HG02840 (cell line): ENCODE data around the gene BICD1.

ENCODE experiments used
- ATAC-seq: cut with Tn5 transposase; IDR thresholded peaks from one replicate; pipeline ENCODE4 v1.9.1; 2021; ENCODE audit warnings: mild to moderate bottlenecking, moderate library complexity, moderate number of reproducible peaks; ENCODE audit not compliant: unreplicated experiment, low FRiP score

BICD1 gene

DNA sequence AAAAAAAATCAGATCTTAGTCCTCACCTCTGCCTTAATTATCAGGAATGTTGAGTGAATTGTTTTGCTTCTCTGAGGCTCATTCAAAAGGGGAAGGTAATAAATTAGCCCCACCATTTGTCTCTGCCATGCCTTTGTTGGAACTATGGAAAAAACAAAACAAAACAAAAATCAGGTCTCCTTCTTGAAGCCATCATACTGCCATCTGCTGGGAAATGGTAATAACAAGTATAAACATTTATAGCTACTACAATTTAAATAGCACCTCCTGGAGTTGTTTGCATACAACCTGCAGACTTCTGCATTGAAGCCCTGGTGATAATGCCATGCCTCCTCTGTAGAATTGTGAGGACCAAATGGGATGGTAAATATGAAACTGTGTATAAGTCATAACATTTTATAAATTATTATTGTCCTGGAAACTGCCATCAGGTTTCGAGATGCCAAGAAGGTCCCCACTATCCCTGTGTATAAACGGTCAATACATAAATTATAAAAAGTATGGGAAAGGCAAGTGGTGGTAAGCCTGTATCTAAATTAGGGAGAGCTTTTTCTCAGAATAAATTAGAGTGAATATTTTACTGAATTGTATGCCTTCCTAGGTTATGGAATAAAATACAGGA lies 205.5 kb downstream of the BICD1 start:
- ATAC-seq = no peak

DNA sequence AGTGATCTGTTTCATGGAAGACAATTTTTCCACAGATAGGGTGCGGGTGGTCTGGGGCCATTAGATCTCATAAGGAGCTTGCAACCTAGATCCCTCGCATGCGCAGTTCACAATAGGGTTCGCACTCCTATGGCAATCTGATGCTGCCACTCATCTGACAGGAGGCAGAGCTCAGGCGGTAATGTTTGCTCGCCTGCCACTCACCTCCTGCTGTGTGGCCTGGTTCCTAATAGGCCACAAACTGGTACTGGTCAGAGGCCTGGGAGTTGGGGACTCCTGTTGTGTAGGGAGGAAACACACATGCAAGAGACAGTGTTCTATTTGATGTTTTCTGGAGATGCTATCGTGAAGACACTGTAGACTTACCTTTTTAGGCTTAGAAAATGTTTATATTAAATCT lies 215.7 kb downstream of the BICD1 start:
- ATAC-seq = no peak

DNA sequence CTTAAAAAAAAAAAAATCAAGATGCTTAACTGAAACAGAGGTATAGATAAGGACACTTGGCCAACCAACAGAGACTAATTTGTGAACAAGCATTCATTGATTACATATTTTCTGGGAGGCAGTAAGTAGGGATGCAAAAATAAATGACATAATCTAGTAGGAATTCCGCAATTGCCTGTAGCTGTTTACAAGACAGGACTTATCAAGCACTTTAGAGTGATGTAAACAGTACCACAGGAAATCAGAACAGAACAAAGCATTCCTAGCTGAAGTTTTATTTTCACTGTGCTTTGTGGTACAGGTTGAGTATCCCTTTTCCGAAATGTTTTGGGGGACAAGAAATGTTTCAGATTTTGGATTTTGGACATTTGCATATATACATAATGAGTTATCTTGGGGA lies 224.5 kb downstream of the BICD1 start:
- no peak for ATAC-seq

DNA sequence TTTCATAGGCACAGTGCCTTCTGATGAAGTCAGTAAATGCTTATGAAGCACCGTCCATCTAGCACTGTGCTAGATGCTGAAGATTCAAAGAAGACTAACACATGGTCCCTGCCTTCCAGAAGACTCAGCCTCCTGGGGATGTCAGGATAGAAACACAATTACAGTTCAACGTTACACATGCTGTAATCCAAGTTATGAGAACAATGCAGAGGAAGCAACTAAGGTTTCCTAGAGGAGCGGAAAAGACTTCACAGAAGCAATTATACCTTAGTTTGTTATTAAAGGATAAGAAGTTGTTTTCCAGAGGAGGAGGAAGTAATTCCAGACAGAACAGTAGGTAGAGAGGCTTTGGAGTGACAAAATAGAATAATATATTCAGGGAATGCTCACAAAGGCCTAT lies 225.8 kb downstream of the BICD1 start:
- no peak for ATAC-seq

DNA sequence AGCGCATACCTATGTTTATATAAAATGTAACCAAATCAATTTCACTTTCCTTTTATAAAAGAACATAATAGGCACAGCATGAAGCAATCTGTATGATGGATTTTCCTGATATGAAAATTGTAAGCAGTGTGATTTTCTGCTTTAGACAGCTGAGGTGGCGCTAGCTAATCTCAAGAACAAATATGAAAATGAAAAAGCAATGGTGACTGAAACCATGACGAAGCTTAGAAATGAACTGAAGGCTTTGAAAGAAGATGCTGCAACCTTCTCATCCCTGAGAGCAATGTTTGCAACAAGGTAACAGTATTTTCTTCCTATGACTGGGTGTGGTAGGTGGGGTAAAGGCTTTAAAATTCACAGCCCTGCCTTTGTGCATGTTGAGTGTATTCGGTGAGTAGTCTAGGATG lies 227.7 kb downstream of the BICD1 start:
- ATAC-seq = no peak

DNA sequence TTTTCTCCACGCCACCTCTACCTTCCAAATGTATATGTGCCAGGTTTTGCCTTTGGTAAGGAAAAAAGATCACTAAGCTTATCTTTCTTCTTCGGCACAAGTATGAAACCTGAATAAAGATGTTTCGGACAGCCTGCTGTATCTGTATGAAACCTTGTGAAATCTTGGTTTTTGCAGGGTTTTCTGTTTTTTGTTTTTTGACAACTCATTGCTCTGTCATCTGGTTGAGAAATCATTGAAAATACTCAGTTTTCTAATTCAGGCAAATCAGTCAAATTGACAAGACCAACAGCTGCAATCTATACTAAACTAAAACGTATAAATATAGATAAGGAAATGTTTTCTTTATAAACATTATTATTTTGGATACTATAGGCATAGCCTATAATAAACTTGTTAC lies 229.6 kb downstream of the BICD1 start:
- no peak for ATAC-seq

DNA sequence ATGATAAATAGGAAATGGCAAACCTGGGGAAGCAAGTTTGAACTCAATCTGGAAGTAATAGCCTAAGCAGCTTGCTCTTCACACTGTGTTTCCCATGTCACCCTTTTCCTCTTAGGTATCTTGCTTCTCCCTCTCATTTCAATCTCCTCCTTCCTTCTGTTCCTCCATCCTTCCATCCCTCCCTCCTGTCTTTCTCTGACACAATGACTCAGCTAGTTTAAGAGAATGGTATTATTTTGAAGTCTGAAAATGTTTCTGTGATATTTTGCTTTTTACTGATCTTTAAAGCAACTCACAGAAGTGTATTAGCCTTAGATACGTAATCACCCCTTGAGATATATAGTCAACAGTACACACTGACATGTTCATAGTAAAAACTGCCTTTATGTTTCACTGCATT lies 236.8 kb downstream of the BICD1 start:
- no peak for ATAC-seq

DNA sequence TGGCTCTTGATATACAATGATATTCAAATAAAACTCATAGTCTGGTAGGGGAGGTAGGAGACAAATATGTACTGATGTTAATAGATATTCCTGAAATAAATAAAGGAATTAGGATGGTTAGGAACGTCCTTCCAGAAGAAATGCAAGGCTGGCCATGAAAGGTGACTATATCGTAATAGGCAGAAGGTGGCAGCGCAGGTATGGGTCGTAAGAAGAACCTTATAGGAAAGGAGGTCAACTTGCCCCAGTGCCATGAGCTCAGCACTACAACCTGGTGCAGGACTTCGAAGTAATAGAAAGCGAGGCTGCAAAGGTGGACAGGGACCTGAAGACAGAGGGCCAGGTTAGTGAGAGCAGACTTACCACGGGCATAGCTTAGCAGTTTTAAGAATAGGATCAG lies 237.4 kb downstream of the BICD1 start:
- ATAC-seq = no peak

DNA sequence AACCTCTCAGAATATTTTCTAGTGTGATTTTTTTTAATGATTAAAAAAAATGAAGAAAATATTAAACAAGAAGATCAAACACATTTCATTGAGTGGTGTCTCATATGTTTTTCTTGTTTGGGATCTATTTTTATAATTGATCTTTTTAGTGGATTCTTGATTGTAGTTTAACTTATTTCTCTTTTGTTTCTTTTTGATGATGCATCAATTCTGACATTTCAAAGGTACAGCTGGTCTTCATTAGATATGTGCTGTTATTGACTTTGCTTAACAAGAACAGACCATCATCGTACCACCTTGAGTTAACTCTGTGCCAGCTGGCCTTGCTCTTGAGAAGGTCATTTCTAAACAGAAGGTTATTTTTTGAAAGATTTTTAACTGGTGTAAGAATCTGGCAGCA lies 246.9 kb downstream of the BICD1 start:
- ATAC-seq = no peak

DNA sequence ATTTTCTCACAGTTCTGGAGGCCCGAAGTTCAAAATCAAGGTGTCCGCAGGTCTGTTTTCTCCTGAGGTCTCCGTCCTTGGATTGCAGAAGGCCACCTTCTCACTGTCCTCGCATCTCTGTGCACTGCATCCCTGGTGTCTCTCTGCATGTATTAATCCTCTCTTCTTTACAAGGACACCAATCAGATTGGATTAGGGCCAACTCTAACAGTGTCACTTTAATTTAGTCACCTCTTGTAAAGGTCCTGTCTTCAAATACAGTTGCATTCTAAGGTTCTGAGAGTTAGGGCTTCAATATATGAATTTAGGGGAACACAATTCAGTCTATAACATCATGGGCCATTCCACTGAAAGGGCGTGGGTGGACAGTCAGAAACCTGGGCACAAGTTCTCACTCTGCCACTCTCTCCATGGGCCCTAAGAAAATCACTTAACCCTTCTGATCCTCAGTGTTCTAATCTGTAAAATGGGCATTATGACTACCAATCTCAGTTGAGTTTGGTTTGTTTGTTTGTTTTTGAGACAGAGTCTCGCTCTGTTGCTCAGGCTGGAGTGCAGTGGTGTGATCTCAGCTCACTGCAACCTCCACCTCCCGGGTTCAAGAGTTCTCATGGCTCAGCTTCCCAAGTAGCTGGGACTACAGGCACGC lies 251.1 kb downstream of the BICD1 start:
- ATAC-seq = no peak

DNA sequence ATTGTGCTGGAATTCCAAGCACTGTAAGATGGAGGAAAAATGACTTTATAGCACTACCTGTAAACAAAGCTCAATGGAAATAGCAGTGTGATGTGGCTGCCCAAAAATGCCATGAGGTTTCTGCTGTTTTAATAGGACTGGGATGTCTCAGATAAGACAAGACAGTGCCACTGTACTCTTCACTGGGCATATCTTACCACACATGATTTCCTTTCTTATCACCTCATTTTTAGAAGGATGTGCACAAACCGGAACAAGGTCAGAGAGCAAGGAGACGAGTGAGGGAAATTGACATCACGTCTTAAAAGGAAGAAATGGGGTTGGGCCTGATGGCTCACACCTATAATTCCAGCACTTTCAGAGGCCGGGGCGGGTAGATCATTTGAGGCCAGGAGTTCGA lies 254.3 kb downstream of the BICD1 start:
- ATAC-seq = no peak

DNA sequence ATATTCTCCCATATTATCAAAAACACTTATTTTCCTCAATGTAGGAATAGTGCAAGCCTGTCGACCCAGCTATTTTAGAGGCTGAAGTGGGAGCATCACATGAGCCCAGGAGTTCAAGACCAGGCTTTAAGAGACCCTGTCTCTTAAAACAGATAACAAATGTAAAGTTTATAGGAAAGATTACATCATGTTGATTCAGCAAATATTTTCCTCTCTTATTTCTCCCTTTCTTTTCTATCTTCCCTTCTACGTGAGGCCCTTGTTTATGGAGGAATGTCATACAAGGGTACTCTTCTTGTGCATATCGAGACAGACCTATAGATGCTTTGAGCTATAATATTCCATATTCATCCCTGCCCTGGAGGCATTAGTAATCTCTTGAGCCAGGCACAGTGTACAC lies 256.2 kb downstream of the BICD1 start:
- no peak for ATAC-seq

DNA sequence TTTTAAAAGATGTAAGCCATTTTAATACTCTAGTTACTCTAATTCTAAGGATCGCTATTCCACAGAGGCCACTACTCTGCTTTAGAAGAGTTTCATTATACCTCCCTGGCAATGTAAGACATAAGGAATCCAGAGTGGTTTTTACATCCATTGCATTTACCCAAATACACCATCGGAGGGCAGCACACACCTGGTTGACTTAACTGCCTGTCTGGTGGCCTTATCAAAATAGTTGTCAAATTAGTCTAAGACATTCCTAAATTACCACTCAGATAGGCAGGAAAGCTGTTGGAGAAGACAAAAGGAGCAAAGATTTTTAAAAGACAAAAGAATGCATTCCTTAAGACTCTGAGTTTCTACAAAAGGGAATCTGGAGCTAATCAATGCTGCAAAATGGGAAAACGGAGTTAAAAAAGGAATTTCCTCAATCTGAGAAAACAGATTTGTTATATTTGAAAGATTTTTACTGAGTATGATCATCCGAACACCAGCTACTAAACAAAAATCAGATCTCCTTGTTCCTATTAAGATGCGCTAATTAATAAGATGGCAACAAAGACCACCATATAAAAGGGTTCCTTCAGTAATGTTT lies 258.9 kb downstream of the BICD1 start:
- no peak for ATAC-seq

DNA sequence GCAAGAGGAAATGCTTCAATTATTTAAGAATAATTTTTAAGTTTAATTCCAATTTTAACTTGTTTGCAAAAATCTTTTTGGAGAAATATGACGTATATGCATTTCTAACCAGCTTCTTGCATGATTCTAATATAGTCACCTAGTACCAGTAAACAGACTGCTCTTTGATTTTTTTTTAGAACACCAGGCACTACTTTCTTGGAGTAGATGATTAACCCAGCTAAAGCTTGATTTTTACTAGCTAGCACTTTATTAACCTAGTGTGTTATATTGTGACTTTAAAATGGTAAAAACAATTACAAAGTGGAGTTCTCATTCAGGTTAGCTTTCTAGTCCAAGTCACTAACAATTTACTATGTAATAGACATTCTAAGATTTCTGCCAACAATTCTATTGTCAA lies 260.1 kb downstream of the BICD1 start:
- no peak for ATAC-seq

DNA sequence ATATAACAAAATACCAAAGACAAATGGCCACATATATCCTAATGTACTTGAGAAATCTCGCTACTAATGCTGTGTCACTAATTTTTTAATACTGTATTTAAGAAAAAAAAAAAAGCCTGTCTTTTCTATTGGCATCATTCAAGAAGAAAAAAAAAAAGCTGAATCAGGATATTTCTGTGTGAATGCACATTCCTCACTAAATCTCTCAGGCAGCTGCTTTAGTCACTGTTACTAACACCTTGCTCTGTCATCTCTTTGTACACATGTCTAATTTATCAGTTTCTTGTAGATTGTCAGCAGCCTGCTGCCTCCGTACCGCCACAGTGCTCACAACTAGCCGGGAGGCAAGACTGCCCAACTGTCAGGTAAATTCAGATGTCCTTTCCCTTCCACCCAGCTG lies 260.7 kb downstream of the BICD1 start:
- ATAC-seq = no peak

DNA sequence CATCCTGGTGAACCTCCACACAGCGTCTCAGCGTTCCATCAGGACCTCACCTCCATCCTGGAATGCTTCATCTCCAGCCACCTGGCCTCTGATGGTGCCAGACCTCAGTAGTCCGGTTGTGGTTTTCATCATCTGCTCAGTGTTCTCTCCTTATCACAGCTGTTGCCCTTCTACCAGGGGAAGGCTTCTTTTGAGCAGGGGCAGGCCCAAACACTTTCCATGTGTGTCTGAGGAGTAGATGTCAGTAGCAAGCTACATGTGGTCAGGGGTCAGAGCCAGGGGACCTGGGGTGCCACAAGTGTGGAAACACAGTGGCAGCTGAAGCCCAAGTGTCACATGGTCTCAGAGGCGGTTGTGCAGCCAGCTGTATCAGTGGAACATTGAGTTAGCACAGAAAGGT lies 262.6 kb downstream of the BICD1 start:
- no peak for ATAC-seq

DNA sequence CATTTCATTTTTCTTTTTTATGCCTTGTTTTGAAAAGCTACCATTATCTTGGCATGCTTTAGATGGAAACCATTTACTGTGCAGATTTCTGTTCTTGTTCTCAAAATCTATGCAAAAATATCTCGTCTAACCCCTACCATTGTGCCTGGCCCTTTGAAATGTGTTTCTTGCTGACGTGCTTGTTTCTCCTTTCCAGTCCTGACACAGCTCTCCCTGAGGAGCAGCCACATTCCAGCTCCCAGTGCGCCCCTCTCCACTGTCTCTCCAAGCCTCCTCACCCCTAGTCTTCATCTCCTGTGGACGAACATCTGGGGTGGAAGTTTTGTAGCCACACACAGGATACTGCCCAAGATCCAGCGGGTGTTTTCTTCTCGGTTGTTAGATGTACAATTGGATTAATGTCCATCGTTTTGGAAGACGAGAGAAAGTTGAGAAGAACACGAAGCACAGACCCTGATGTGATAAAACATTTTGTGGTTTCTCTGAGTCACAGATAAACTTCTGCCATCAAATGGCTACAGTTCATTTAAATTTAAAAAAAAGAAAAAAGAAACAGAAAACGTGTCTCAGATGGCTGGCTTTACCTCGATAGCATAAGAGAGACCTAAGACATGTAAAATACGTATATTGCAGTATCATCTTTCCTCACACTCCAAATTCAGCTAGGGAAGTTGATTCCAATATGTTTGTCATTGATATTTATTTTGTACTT lies 270.9 kb downstream of the BICD1 start:
- ATAC-seq = no peak

DNA sequence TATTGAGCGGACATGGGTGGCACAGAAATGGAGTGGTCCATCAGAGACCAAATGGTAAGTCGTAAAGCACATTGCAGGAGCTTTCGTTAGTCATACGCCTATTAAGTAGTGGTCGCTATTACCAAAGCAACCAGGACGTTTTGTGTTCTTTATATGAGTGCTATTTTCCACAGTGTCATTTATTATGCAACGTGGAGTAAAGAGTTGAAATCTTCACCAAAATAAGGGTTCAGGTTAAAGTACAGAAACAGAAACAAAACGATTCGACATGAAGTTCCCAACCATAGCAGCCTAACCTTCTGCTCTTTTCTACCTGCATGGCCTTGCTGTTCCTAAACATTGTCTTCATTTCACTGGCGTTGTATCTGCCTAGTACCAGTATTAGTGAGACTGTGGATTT lies 272.6 kb downstream of the BICD1 start:
- ATAC-seq = no peak

DNA sequence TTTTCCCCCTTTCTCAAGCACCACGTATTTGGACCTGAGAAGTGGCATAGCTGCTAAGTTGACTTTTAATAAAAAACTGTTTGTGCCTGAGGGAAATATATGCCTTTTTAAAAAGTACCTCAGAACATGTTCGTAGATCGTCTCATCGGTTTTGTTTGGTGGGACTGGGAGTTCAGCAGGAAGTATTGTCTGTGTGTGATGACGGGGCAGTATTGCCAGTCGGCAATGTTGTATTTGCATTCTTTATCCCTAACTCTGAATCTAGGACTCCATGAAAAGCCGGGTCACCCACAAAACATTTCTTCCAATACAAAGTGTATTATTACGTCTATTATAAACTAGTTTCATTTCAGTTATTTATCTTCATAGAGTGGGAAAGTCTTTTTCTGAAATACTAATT lies 273.0 kb downstream of the BICD1 start:
- ATAC-seq = no peak

DNA sequence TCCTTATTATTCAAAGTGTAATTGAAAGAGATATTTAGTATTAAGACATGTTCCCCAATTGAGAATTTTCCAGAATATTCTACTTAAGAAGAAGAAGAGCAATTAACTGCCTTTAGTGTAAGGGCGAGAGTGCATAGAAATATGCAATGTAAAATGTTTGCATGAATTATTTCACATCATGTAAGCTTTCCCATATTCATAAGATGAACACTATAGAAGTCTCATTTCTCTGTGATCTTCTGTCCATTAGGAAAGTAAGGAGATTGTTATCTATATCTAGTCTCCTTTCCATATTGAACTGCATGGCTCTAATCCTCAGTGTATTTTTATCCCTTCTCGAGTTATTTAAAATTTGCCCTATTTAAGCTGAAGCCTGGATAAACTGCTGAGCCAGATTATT lies 275.6 kb downstream of the BICD1 start:
- ATAC-seq = no peak

DNA sequence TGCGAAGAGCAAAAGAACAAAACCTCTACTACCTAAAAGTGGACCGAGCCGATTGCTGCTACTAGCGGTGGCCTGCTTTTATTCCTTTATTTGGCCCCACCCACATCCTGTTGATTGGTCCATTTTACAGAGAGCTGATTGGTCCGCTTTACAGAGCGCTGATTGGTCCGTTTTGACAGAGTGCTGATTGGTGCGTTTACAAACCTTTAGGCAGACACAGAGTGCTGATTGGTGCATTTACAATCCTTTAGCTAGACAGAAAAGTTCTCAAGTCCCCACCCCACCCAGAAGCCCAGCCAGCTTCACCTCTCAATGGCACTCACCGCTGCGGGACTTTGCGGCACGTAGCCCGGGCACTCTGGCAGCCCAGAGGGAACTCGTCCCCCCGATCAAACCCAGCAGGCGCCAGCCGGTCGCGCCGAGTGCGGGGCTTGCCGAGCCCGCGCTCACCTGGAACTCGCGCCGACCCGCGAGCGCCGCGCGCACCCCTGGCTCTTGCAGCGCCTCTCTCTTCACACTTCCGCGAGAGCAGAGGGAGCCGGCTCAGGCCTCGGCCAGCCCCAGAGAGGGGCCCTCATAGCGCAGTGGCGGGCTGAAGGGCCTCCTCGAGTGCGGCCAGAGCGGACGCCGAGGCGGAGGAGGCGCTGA lies 284.0 kb downstream of the BICD1 start:
- no peak for ATAC-seq
